Neural progenitor cell (in vitro differentiated cells): ENCODE measurements around the gene GDI1.

Experiments used
- CTCF ChIP-seq: fragments of 200-600 bp; sonication (generic); IDR thresholded peaks from 2 replicates; pipeline ENCODE4 v1.5.1; 2017; ENCODE audit warnings: antibody characterized with exemption, mild to moderate bottlenecking
- EZH2 ChIP-seq: fragments of 200-600 bp; sonication (generic); IDR thresholded peaks from 2 replicates; pipeline ENCODE4 v1.6.1; 2017; ENCODE audit warnings: antibody characterized with exemption, mild to moderate bottlenecking, moderate library complexity
- EZH2phosphoT487 ChIP-seq: fragments of 200-600 bp; sonication (generic); IDR thresholded peaks from 2 replicates; pipeline ENCODE4 v1.6.1; 2017; ENCODE audit warnings: antibody characterized with exemption

- TF ChIP-seq CTCF (no peak), EZH2 (no peak), EZH2phosphoT487 (no peak)
Measured at GRCh38 chrX:154446430-154446829, 9.5 kb downstream of the GDI1 start.
